Neural cell (in vitro differentiated cells): ENCODE measurements around the gene LIPC. TPM values are rescaled to one million over a fixed set of nuclear protein-coding genes. Genes with fewer than 3 reads are reported as not detected.

Experiments used
- H2AFZ ChIP-seq: fragments of 200-600, 300-800 bp; sonication (generic), shearing (Covaris generic); 2 replicates; pipeline ENCODE4 v1.6.0; 2014; ENCODE audit warnings: low read depth, mild to moderate bottlenecking, antibody characterized with exemption, low read length, moderate library complexity
- H3F3A ChIP-seq: fragments of 200-600 bp; shearing (Covaris generic); 2 replicates; pipeline ENCODE4 v1.6.1; 2016; ENCODE audit warnings: mild to moderate bottlenecking, moderate library complexity, mixed read lengths, antibody characterized with exemption, low read length; ENCODE audit not compliant: insufficient read depth, poor library complexity, severe bottlenecking
- H3K27ac ChIP-seq: fragments of 200-600, 300-800 bp; sonication (generic), shearing (Covaris generic); 2 replicates; pipeline ENCODE4 v1.5.1; 2014; ENCODE audit warnings: mild to moderate bottlenecking, low read length, moderate library complexity
- H3K27me3 ChIP-seq: fragments of 300-800, 200-600 bp; sonication (generic), shearing (Covaris generic); 2 replicates; pipeline ENCODE4 v1.6.0; 2014; ENCODE audit warnings: mild to moderate bottlenecking, low read depth, low read length, moderate library complexity; ENCODE audit not compliant: insufficient read depth
- H3K36me3 ChIP-seq: fragments of 300-800, 200-600 bp; sonication (generic), shearing (Covaris generic); 2 replicates; pipeline ENCODE4 v1.5.1; 2014; ENCODE audit warnings: mild to moderate bottlenecking, antibody characterized with exemption, low read length, moderate library complexity; ENCODE audit not compliant: insufficient read depth
- H3K4me2 ChIP-seq: fragments of 300-800, 200-600 bp; sonication (generic), shearing (Covaris generic); 2 replicates; pipeline ENCODE4 v1.6.0; 2014; ENCODE audit warnings: mild to moderate bottlenecking, low read length
- H3K4me3 ChIP-seq: fragments of 300-800, 200-600 bp; sonication (generic), shearing (Covaris generic); 2 replicates; pipeline ENCODE4 v1.5.1; 2014; ENCODE audit warnings: mild to moderate bottlenecking, low read length, moderate library complexity
- H3K79me2 ChIP-seq: fragments of 200-600 bp; shearing (Covaris generic); replicated peaks from 2 replicates; pipeline ENCODE4 v1.6.0; 2014; ENCODE audit warnings: mild to moderate bottlenecking, low read length, moderate library complexity; ENCODE audit not compliant: insufficient read depth
- H3K9ac ChIP-seq: fragments of 300-800, 200-600 bp; sonication (generic), shearing (Covaris generic); 2 replicates; pipeline ENCODE4 v1.6.1; 2016; ENCODE audit warnings: mild to moderate bottlenecking, low read length, mixed read lengths
- H3K9me2 ChIP-seq: fragments of 200-600 bp; shearing (Covaris generic); 2 replicates; pipeline ENCODE4 v1.6.1; 2016; ENCODE audit warnings: mild to moderate bottlenecking, low read length, mixed read lengths; ENCODE audit not compliant: insufficient read depth
- H3K9me3 ChIP-seq: fragments of 200-600, 300-800 bp; sonication (generic), shearing (Covaris generic); 2 replicates; pipeline ENCODE4 v1.6.1; 2016; ENCODE audit warnings: mild to moderate bottlenecking, mixed run types, low read length, moderate library complexity, mixed read lengths
- H4K20me1 ChIP-seq: fragments of 200-600 bp; shearing (Covaris generic); 2 replicates; pipeline ENCODE4 v1.6.1; 2016; ENCODE audit warnings: mild to moderate bottlenecking, mixed run types; ENCODE audit not compliant: insufficient read depth
- EP300 ChIP-seq: fragments of 450-650 bp; conservative IDR thresholded peaks from 2 replicates; pipeline ENCODE4 v1.6.1; 2014; ENCODE audit warnings: antibody characterized with exemption, mild to moderate bottlenecking, moderate library complexity; ENCODE audit not compliant: poor library complexity, severe bottlenecking
- SMC3 ChIP-seq: fragments of 450-650 bp; conservative IDR thresholded peaks from 2 replicates; pipeline ENCODE4 v1.6.1; 2014; ENCODE audit warnings: antibody characterized with exemption, mild to moderate bottlenecking, moderate library complexity; ENCODE audit not compliant: poor library complexity
- polyA plus RNA-seq: library from polyadenylated mRNA; depleted of rRNA; stranded (reverse); fragments of >200 nt; gene quantifications from 2 replicates; pipeline ENCODE4 v1.2.3, GENCODE V29; 2014
- TF ChIP-seq, protein P1 (sequence below): IDR thresholded peaks from 2 replicates; pipeline ENCODE4 v1.6.1; 2012; ENCODE audit warnings: borderline replicate concordance
- TF ChIP-seq, protein P2 (sequence below): fragments of 450-650 bp; IDR thresholded peaks from 2 replicates; pipeline ENCODE4 v1.5.1; 2014; ENCODE audit warnings: antibody characterized with exemption, mild to moderate bottlenecking, moderate library complexity; ENCODE audit not compliant: poor library complexity, severe bottlenecking

LIPC gene
- polyA plus RNA-seq, 1 donor from 2014 or later = not detected

DNA sequence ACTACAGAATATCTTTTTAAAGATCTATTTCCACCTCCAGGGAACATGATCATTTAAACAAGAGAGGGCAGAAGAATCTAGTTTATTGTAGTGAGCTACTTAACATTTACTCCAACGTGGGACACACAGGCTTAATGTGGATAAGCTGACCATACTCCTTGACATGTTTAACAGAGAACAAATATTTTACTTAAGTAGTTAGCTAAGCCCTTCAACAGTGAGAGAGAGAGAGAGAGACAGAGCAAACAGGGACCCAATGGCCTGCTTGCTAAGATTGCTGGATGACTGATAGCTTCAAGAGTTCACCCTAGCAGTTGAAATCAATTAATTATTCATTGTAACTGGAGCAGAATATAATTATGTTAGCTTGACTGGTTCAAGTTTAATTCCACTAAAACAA is 159.1 kb downstream of the LIPC start:
- H3K36me3 ChIP-seq = no peaks in the 10 kb centered on the region
- no peak overlapping the region for H2AFZ ChIP-seq
- no peaks in the 10 kb centered on the region for H4K20me1 ChIP-seq
- H3K79me2 ChIP-seq = no peaks in the 10 kb centered on the region
- H3K9me2 ChIP-seq = no peaks in the 10 kb centered on the region
- H3K4me3 ChIP-seq = no peak overlapping the region
- no peaks in the 10 kb centered on the region for H3K27me3 ChIP-seq
- H3K9ac ChIP-seq = no peak overlapping the region
- no peak for TF ChIP-seq SMC3
- TF ChIP-seq, protein P1, sequence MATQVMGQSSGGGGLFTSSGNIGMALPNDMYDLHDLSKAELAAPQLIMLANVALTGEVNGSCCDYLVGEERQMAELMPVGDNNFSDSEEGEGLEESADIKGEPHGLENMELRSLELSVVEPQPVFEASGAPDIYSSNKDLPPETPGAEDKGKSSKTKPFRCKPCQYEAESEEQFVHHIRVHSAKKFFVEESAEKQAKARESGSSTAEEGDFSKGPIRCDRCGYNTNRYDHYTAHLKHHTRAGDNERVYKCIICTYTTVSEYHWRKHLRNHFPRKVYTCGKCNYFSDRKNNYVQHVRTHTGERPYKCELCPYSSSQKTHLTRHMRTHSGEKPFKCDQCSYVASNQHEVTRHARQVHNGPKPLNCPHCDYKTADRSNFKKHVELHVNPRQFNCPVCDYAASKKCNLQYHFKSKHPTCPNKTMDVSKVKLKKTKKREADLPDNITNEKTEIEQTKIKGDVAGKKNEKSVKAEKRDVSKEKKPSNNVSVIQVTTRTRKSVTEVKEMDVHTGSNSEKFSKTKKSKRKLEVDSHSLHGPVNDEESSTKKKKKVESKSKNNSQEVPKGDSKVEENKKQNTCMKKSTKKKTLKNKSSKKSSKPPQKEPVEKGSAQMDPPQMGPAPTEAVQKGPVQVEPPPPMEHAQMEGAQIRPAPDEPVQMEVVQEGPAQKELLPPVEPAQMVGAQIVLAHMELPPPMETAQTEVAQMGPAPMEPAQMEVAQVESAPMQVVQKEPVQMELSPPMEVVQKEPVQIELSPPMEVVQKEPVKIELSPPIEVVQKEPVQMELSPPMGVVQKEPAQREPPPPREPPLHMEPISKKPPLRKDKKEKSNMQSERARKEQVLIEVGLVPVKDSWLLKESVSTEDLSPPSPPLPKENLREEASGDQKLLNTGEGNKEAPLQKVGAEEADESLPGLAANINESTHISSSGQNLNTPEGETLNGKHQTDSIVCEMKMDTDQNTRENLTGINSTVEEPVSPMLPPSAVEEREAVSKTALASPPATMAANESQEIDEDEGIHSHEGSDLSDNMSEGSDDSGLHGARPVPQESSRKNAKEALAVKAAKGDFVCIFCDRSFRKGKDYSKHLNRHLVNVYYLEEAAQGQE = no peak
- TF ChIP-seq, protein P2, sequence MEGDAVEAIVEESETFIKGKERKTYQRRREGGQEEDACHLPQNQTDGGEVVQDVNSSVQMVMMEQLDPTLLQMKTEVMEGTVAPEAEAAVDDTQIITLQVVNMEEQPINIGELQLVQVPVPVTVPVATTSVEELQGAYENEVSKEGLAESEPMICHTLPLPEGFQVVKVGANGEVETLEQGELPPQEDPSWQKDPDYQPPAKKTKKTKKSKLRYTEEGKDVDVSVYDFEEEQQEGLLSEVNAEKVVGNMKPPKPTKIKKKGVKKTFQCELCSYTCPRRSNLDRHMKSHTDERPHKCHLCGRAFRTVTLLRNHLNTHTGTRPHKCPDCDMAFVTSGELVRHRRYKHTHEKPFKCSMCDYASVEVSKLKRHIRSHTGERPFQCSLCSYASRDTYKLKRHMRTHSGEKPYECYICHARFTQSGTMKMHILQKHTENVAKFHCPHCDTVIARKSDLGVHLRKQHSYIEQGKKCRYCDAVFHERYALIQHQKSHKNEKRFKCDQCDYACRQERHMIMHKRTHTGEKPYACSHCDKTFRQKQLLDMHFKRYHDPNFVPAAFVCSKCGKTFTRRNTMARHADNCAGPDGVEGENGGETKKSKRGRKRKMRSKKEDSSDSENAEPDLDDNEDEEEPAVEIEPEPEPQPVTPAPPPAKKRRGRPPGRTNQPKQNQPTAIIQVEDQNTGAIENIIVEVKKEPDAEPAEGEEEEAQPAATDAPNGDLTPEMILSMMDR = no peak
- no peak overlapping the region for H3K4me2 ChIP-seq
- H3K27ac ChIP-seq = no peak overlapping the region
- H3F3A ChIP-seq = no peaks in the 10 kb centered on the region
- H3K9me3 ChIP-seq = no peaks in the 10 kb centered on the region

DNA sequence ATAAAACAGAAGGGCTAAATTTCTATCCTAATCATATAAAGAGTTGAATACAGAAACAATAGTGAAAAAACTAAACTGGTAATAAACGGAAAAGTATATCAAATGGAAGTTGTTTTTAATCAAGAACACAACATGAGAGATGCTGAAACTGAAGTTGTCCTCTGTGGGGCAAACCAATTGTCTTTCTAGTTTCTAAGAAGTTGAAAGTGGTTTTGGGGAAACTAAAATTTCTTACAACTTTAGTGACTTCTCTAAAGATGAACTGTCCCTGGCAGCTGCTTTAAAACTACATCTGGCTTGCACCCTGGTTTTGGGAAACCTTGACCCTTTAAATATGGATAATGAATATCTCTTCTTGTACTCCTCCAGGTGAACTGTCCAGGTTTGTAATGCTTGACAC is 162.1 kb downstream of the LIPC start:
- no peak overlapping the region for H2AFZ ChIP-seq

More for the DNA sequence above, 162.1 kb downstream of the LIPC start:
- H3K36me3 ChIP-seq = no peaks in the 10 kb centered on the region
- H3K4me2 ChIP-seq = no peak overlapping the region
- H3K79me2 ChIP-seq = no peaks in the 10 kb centered on the region
- H3K9me3 ChIP-seq = no peaks in the 10 kb centered on the region
- H3K9me2 ChIP-seq = no peaks in the 10 kb centered on the region
- H3K27ac ChIP-seq = no peak overlapping the region
- no peak overlapping the region for H3K9ac ChIP-seq
- TF ChIP-seq SMC3 (no peak), EP300 (no peak)
- TF ChIP-seq, protein P1 = no peak
- H4K20me1 ChIP-seq = no peaks in the 10 kb centered on the region
- H3K4me3 ChIP-seq = no peak overlapping the region
- no peaks in the 10 kb centered on the region for H3K27me3 ChIP-seq
- no peaks in the 10 kb centered on the region for H3F3A ChIP-seq
